K562 (cell line): ENCODE measurements around the gene SUMF1. TPM values are rescaled to one million over a fixed set of nuclear protein-coding genes. Genes with fewer than 3 reads are reported as not detected.

Experiments
- ATAC-seq: fragments of 200-7000 bp; cut with Tn5 transposase; 3 replicates; pipeline ENCODE4 v1.9.1; 2020; ENCODE audit warnings: moderate library complexity
- BruUV-seq: library from RNA; stranded (reverse); fragments of 400-500 nt; replicated peaks from 2 replicates; lab custom pipeline; 2021; lab: Mats Ljungman, UMichigan
- CTCF ChIA-PET: fragments of 300-600 bp; formaldehyde crosslinking; extraction: SDS; loops from one replicate; lab custom pipeline; 2021; ENCODE audit warnings: low intra/inter-chr PET ratio; lab: Yijun Ruan, JAX
- POLR2A ChIA-PET: fragments of 300-600, 350-650 bp; sonication (Branson Sonifier 250); formaldehyde crosslinking; extraction: SDS; loops from one replicate; lab custom pipeline; 2021; ENCODE audit warnings: antibody characterized with exemption, inconsistent platforms; lab: Yijun Ruan, JAX
- DNase-seq, 4 experiments: peaks; one replicate each; pipeline versions ENCODE4 v3.0.0 to v3.0.0-alpha.2; 2011 to 2018; ENCODE audit warnings: low spot score in 3 of 4, mixed read lengths in 3 of 4; ENCODE audit errors: extremely low read depth in 1 of 4
- FAIRE-seq: peaks from 2 replicates; lab custom pipeline; 2011; peaks lifted over from hg19 to GRCh38; lab: Jason Lieb, UNC
- H2AFZ ChIP-seq: 2 replicates; pipeline ENCODE4 v1.6.0; 2011; ENCODE audit warnings: low read depth, low read length, control low read depth, inconsistent platforms
- H3K27ac ChIP-seq: fragments of 200-600 bp; 3 replicates; pipeline ENCODE4 v1.8.0; 2011; ENCODE audit warnings: low read depth, mild to moderate bottlenecking, control low read depth, inconsistent platforms, low read length, moderate library complexity, mixed read lengths; ENCODE audit errors: extremely low read depth
- H3K27me3 ChIP-seq, 2 experiments: fragments of 300-600 bp in 1 of 2; 2 replicates in 1 of 2; 3 replicates in 1 of 2; pipeline versions ENCODE4 v1.6.0 to v1.8.0; 2011; ENCODE audit warnings: inconsistent platforms in 2 of 2, low read length in 2 of 2, mild to moderate bottlenecking in 1 of 2, mixed read lengths in 1 of 2, moderate library complexity in 1 of 2; ENCODE audit not compliant: control insufficient read depth in 2 of 2, insufficient read depth in 2 of 2
- H3K36me3 ChIP-seq: fragments of 300-600 bp; 3 replicates; pipeline ENCODE4 v1.8.0; 2011; ENCODE audit warnings: mild to moderate bottlenecking, low read length, inconsistent platforms; ENCODE audit not compliant: control insufficient read depth, insufficient read depth
- H3K4me1 ChIP-seq, 2 experiments: fragments of 200-600 bp in 1 of 2; replicated peaks in 1 of 2; 2 replicates in 1 of 2; 3 replicates in 1 of 2; pipeline versions ENCODE4 v1.5.1 to v1.8.0; 2011; ENCODE audit warnings: inconsistent platforms in 2 of 2, low read length in 2 of 2, mild to moderate bottlenecking in 1 of 2, mixed read lengths in 1 of 2, moderate library complexity in 1 of 2; ENCODE audit not compliant: control insufficient read depth in 2 of 2, insufficient read depth in 2 of 2
- H3K4me2 ChIP-seq: 2 replicates; pipeline ENCODE4 v1.6.1; 2011; ENCODE audit warnings: low read length, control low read depth, inconsistent platforms, mixed read lengths; ENCODE audit not compliant: insufficient read depth
- H3K4me3 ChIP-seq: fragments of 200-600 bp; sonication (generic), shearing (Covaris generic); 2 replicates; pipeline ENCODE4 v1.5.1; 2016; ENCODE audit warnings: control low read depth, inconsistent platforms
- H3K79me2 ChIP-seq: fragments of 200-600 bp; 3 replicates; pipeline ENCODE4 v1.8.0; 2011; ENCODE audit warnings: low read length, inconsistent platforms; ENCODE audit not compliant: control insufficient read depth, insufficient read depth
- H3K9ac ChIP-seq, 2 experiments: 2 replicates each; pipeline versions ENCODE4 v1.6.0 to v1.6.1; 2011; ENCODE audit warnings: low read depth in 2 of 2, low read length in 2 of 2, control low read depth in 1 of 2, inconsistent platforms in 1 of 2, mild to moderate bottlenecking in 1 of 2, mixed read lengths in 1 of 2; ENCODE audit not compliant: insufficient read depth in 1 of 2
- H3K9me1 ChIP-seq: one replicate; pipeline ENCODE4 v1.6.0; 2011; ENCODE audit warnings: inconsistent platforms, mild to moderate bottlenecking, low read length, moderate library complexity; ENCODE audit not compliant: control insufficient read depth, insufficient read depth
- H3K9me3 ChIP-seq: replicated peaks from 2 replicates; pipeline ENCODE4 v1.5.1; 2011; ENCODE audit warnings: low read depth, low read length, inconsistent platforms; ENCODE audit not compliant: control insufficient read depth, insufficient read depth
- H4K20me1 ChIP-seq: replicated peaks from 2 replicates; pipeline ENCODE4 v1.6.1; 2011; ENCODE audit warnings: low read length, inconsistent platforms, mixed read lengths; ENCODE audit not compliant: control insufficient read depth, insufficient read depth
- ATF7 ChIP-seq: fragments of 450-650 bp; IDR thresholded peaks from 2 replicates; pipeline ENCODE4 v1.7.1; 2014; ENCODE audit warnings: mild to moderate bottlenecking, moderate library complexity
- EGR1 ChIP-seq: fragments of 450-650 bp; conservative IDR thresholded peaks from 2 replicates; pipeline ENCODE4 v1.6.1; 2017; ENCODE audit warnings: mild to moderate bottlenecking
- HBP1 ChIP-seq: fragments of 450-650 bp; formaldehyde crosslinking; IDR thresholded peaks from 2 replicates; pipeline ENCODE4 v1.4.0; 2022; ENCODE audit warnings: missing genetic modification characterization
- MAFG ChIP-seq: fragments of 450-650 bp; conservative IDR thresholded peaks from 2 replicates; pipeline ENCODE4 v1.6.1; 2016; ENCODE audit warnings: missing genetic modification characterization, missing compliant biosample characterization
- MNT ChIP-seq, 2 experiments: fragments of 450-650 bp; conservative IDR thresholded peaks; 2 replicates each; pipeline ENCODE4 v1.6.1; 2017; ENCODE audit warnings: mild to moderate bottlenecking in 2 of 2, moderate library complexity in 2 of 2
- NRF1 ChIP-seq, 2 experiments: fragments of 450-650 bp; IDR thresholded peaks in 1 of 2; conservative IDR thresholded peaks in 1 of 2; 2 replicates each; pipeline ENCODE4 v1.6.1; 2014; ENCODE audit warnings: mild to moderate bottlenecking in 2 of 2
- PBX2 ChIP-seq, 2 experiments: IDR thresholded peaks in 1 of 2; conservative IDR thresholded peaks in 1 of 2; 2 replicates each; pipeline ENCODE4 v1.6.1; 2016; ENCODE audit warnings: low read depth in 2 of 2, mild to moderate bottlenecking in 1 of 2, missing compliant biosample characterization in 1 of 2, missing genetic modification characterization in 1 of 2, moderate library complexity in 1 of 2
- TRIM24 ChIP-seq, 2 experiments: fragments of 450-650 bp; IDR thresholded peaks; 2 replicates each; pipeline ENCODE4 v1.6.1; 2016
- TRIM28 ChIP-seq: fragments of 450-650 bp; IDR thresholded peaks from 2 replicates; pipeline ENCODE4 v1.6.1; 2017
- ZNF143 ChIP-seq: sonication (generic); formaldehyde crosslinking; IDR thresholded peaks from 2 replicates; pipeline ENCODE4 v1.9.0; 2022; ENCODE audit warnings: mild to moderate bottlenecking, missing genetic modification reagents
- ZNF23 ChIP-seq: fragments of 250-450 bp; sonication (Bioruptor Pico); IDR thresholded peaks from 2 replicates; pipeline ENCODE4 v1.4.0; 2020; ENCODE audit warnings: mild to moderate bottlenecking
- ZNF347 ChIP-seq: fragments of 450-650 bp; formaldehyde crosslinking; IDR thresholded peaks from 2 replicates; pipeline ENCODE4 v1.4.0; 2020; ENCODE audit warnings: low read depth, mild to moderate bottlenecking, moderate library complexity
- ZNF507 ChIP-seq: conservative IDR thresholded peaks from 2 replicates; pipeline ENCODE4 v1.6.1; 2017; ENCODE audit warnings: missing genetic modification characterization, missing compliant biosample characterization
- ZNF778 ChIP-seq: fragments of 450-650 bp; formaldehyde crosslinking; IDR thresholded peaks from 2 replicates; pipeline ENCODE4 v1.4.0; 2020; ENCODE audit warnings: mild to moderate bottlenecking, moderate library complexity
- WGBS: fragments of 100-300 bp; shearing (Covaris generic); methylation state at CpG from one replicate; pipeline ENCODE4 v1.1.6; 2016; ENCODE audit warnings: low coverage, mixed read lengths; ENCODE audit not compliant: insufficient coverage; ENCODE audit errors: missing lambda C conversion rate; 5-methylcytosine and 5-hydroxymethylcytosine counted together
- in situ Hi-C: fragments of 300-500 bp; cut with MboI; formaldehyde crosslinking; loops from 4 replicates; pipeline ENCODE4 v1.15.0; 2018; ENCODE audit warnings: inconsistent platforms, mixed read lengths
- intact Hi-C: fragments of 100-400 bp; cut with micrococcal nuclease; formaldehyde crosslinking; loops from 2 replicates; pipeline ENCODE4 v1.14.2; 2022
- polyA plus RNA-seq, 8 experiments: library from polyadenylated mRNA; depleted of rRNA in 4 of 8; stranded (reverse) in 5 of 8; unstranded in 3 of 8; fragments of >200 nt; fragmentation: Nextera tagmentation in 2 of 8; fragmentation: Illumina TruSeq in 1 of 8; extraction: Ambion mirVana in 2 of 8; extraction: Trizol in 1 of 8; gene quantifications; 2 replicates each; pipeline versions ENCODE4 v1.2.1 to v1.2.3, GENCODE V29; 2011 to 2014; ENCODE audit warnings: inconsistent platforms in 1 of 8, missing spikeins in 1 of 8
- total RNA-seq, 7 experiments: library from RNA; depleted of rRNA in 6 of 7; stranded (reverse); fragments of >200 nt in 6 of 7; fragmentation: Illumina TruSeq in 2 of 7; extraction: Trizol in 2 of 7; gene quantifications; 2 replicates each; pipeline versions ENCODE4 v1.2.1 to v1.2.3, GENCODE V29; 2011 to 2021; ENCODE audit warnings: low replicate concordance in 1 of 7

SUMF1 gene
- total and polyA plus RNA-seq, 9 of the 15 experiments (the other 6 are each of a cell fraction or from before 2014, with no cell fraction given), result 1.3 to 7.4 (median 4.2) TPM

- TF ChIP-seq PBX2 (CRISPR knock-in tag; IDR thresholded peaks at IDR 0.05; ENCODE audit: low read depth) (no peak), PBX2 (tag; conservative IDR thresholded peaks at IDR 0.05; ENCODE audit: low read depth) (no peak), TRIM24 (IDR thresholded peaks at IDR 0.05) (0 out of 4 replicates have a peak, but pooled peaks of 1 of the 2 experiments have one; percentile 7), TRIM28 (0 out of 2 replicates have a peak, but pooled peaks have one; percentile 45)
- TF ChIP-seq, all 486 proteins: peak for 4
Observed at GRCh38 chr3:4326868-4327267, 140.2 kb downstream of the SUMF1 start (continued).

GRCh38 chr3:4323246-4324027 is 143.6 kb downstream of the SUMF1 start:
- BruUV-seq, result no TSS peak
- Histone ChIP-seq H4K20me1 (no peaks in the 10 kb centered on the region), H3K79me2 (no peaks in the 10 kb centered on the region), H3K4me3 (no peak overlapping the region), H3K9ac (no peak overlapping the region), H3K36me3 (no peaks in the 10 kb centered on the region), H3K4me1 (peaks cover 4 to 37% of the 10 kb centered on the region in 2 experiments; a peak in 4 of 5 replicates), H3K4me2 (no peak overlapping the region; the same call in 1 of the 2 replicates), H3K27me3 (no peaks in the 10 kb centered on the region), H3K9me1 (no peaks in the 10 kb centered on the region), H2AFZ (no peak overlapping the region; the same call in 1 of the 2 replicates), H3K27ac (peak overlapping the region; percentile 33; the same call in 1 of the 3 replicates), H3K9me3 (no peaks in the 10 kb centered on the region; the same call in 1 of the 2 replicates)
- WGBS, result 29% methylated on average over 3 of the region's 3 CpGs
- ATAC-seq, result peak; percentile 69
- ChIA-PET CTCF (no interaction called here), POLR2A (interaction anchor here (0.6 to 2.2 kb wide), 5 partner anchors 11 to 170 kb away, joined by 3 to 6 read pairs (median 4); partner anchors contain the start of gene ITPR1)
- no peak for FAIRE-seq
- intact Hi-C loops (loop anchor here (2.0 kb wide), 1 partner anchor 17 kb away; no protein-coding TSS in a partner anchor), in situ Hi-C loops (no loop called here)
- peak in 2 of 4 experiments; percentile 41 to 51 for DNase-seq
- TF ChIP-seq MNT (conservative IDR thresholded peaks at IDR 0.05), result no peak
- no peak for TF ChIP-seq EGR1
- peak; percentile 71 for TF ChIP-seq ZNF507 (tag)
- TF ChIP-seq ZNF778, result no peak
- TF ChIP-seq ZNF347, result no peak
- no peak for TF ChIP-seq NRF1 (conservative IDR thresholded peaks at IDR 0.05 in 1 of 2, IDR thresholded peaks at IDR 0.05 in 1 of 2)
- TF ChIP-seq ZNF143 (CRISPR knock-in tag), result no peak
- no peak for TF ChIP-seq HBP1 (CRISPR knock-in tag)
- peak; percentile 72 for TF ChIP-seq MAFG (tag)
- TF ChIP-seq ZNF23 (CRISPR knock-in tag), result no peak
- no peak for TF ChIP-seq ATF7
